Placental pericyte (primary cell): ENCODE results near the gene LRRIQ3. TPM values are rescaled to one million over a fixed set of nuclear protein-coding genes. Genes with fewer than 3 reads are reported as not detected.

Experiments used
- total RNA-seq: library from RNA; depleted of rRNA; stranded (reverse); fragments of >200 nt; gene quantifications from 2 replicates; pipeline ENCODE4 v1.2.3, GENCODE V29; 2012

The LRRIQ3 gene
- 0.72 TPM in 1 of 2 replicates, not detected in the other for total RNA-seq

DNA sequence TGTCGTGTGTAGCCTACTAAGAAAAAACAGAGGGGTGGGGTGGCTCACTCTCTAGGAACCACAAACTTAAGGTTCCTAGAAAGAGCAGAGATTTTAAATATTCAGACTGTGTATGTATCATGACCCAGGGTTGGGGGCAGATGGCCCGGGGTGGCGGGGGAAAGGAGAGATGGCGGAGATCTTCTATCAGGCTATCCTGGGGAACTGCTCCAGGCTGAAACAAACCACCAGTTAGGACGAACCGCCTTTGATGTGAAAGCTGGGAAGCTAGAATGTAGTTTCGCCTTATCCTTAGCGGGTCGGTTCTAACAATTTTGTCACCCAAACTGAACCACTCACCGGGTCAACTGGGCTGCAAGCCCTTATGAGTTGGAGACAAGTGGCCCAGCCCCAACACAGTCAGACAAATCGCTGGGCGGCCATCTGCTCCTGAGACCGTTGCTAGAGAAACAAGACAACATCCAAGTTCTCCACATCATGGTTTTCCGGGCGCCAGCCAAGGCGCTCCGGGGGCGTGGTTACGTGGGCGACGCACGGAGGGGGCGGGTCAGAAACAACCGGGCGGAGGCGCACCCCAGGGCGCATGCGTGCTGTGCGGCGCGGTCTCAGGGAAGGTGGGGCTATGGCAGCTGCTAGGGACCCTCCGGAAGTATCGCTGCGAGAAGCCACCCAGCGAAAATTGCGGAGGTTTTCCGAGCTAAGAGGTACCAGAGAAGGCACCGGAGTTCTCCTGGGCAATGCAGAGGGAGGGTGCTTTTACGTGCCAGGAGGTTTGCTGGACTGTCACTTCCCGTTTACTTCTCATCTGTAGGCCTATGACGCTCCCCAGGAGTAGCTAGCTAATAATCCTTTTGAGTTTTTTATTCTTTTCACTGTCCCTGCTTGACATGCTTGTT lies at the start of gene LRRIQ3, which contains the start of gene FPGT:
Gene LRRIQ3 (minus strand): TSS at position 520 of the 896 bp plus-strand sequence. CDS start 14,492 bp downstream, outside the sequence.
Gene FPGT (plus strand): TSS at position 586 of the 896 bp plus-strand sequence. CDS start 37 bp downstream, at position 623.

GRCh38 chr1:74235153-74235552 lies 37.2 kb upstream of the LRRIQ3 start, which contains the start of gene TNNI3K:
Gene TNNI3K, plus strand, starts transcription at chr1:74235387. Its CDS starts 65 bp downstream, at chr1:74235452.

Other genes with a start within 250 kb of the LRRIQ3 start
- 6.8 and 14.2 TPM in 2 replicates for gene FPGT, start 66 bp upstream of the LRRIQ3 start, total RNA-seq
- not detected in 2 replicates for gene TNNI3K, start 37.2 kb upstream of the LRRIQ3 start, total RNA-seq